GM23338 (cell line): Measurements from ENCODE around the gene MCC. TPM values are rescaled to one million over a fixed set of nuclear protein-coding genes. Genes with fewer than 3 reads are reported as not detected.

Experiments used
- ATAC-seq: fragments of 200-7000 bp; cut with Tn5 transposase; 3 replicates; pipeline ENCODE4 v1.9.1; 2020
- DNase-seq: peaks from one replicate; pipeline ENCODE4 v3.0.0-alpha.2; 2015; ENCODE audit warnings: low spot score
- H2AFZ ChIP-seq: fragments of 200-600 bp; sonication (generic); 2 replicates; pipeline ENCODE4 v1.8.0; 2016; ENCODE audit warnings: antibody characterized with exemption, mild to moderate bottlenecking, moderate library complexity
- H3F3A ChIP-seq: fragments of 200-600 bp; sonication (generic); replicated peaks from 2 replicates; pipeline ENCODE4 v1.8.0; 2017; ENCODE audit warnings: antibody characterized with exemption, mixed run types, low read depth
- H3K27ac ChIP-seq: fragments of 200-600 bp; sonication (generic); 2 replicates; pipeline ENCODE4 v1.6.1; 2016; ENCODE audit warnings: low read depth
- H3K27me3 ChIP-seq: fragments of 200-600 bp; sonication (generic); 2 replicates; pipeline ENCODE4 v1.8.0; 2016; ENCODE audit warnings: mild to moderate bottlenecking, mixed run types, moderate library complexity; ENCODE audit not compliant: insufficient read depth
- H3K36me3 ChIP-seq: fragments of 200-600 bp; sonication (generic); 2 replicates; pipeline ENCODE4 v1.8.0; 2016; ENCODE audit warnings: mild to moderate bottlenecking; ENCODE audit not compliant: insufficient read depth
- H3K4me1 ChIP-seq: fragments of 200-600 bp; sonication (generic); 2 replicates; pipeline ENCODE4 v1.8.0; 2016; ENCODE audit warnings: mild to moderate bottlenecking, moderate library complexity; ENCODE audit not compliant: insufficient read depth
- H3K4me2 ChIP-seq: fragments of 200-600 bp; sonication (generic); 2 replicates; pipeline ENCODE4 v1.7.1; 2017; ENCODE audit warnings: mixed run types
- H3K4me3 ChIP-seq: fragments of 200-600 bp; sonication (generic); 2 replicates; pipeline ENCODE4 v1.6.1; 2016; ENCODE audit warnings: mixed run types
- H3K79me2 ChIP-seq: fragments of 200-600 bp; sonication (generic); replicated peaks from 2 replicates; pipeline ENCODE4 v1.8.0; 2017; ENCODE audit warnings: mild to moderate bottlenecking; ENCODE audit not compliant: insufficient read depth
- H3K9me2 ChIP-seq: fragments of 200-600 bp; sonication (generic); 2 replicates; pipeline ENCODE4 v1.8.0; 2017; ENCODE audit not compliant: insufficient read depth
- H4K20me1 ChIP-seq: fragments of 200-600 bp; sonication (generic); replicated peaks from 2 replicates; pipeline ENCODE4 v1.8.0; 2017; ENCODE audit warnings: mild to moderate bottlenecking; ENCODE audit not compliant: insufficient read depth
- H3K27ac Mint-ChIP-seq: 2 replicates; pipeline ENCODE4 v1.8.0; 2020; ENCODE audit warnings: inconsistent platforms, mild to moderate bottlenecking, moderate library complexity, mixed read lengths
- H3K27me3 Mint-ChIP-seq: 3 replicates; pipeline ENCODE4 v1.8.0; 2022; ENCODE audit warnings: low read depth, mild to moderate bottlenecking, moderate library complexity, mixed read lengths, inconsistent platforms; ENCODE audit not compliant: insufficient read depth, poor library complexity
- H3K36me3 Mint-ChIP-seq: 3 replicates; pipeline ENCODE4 v1.8.0; 2021; ENCODE audit warnings: low read depth, mild to moderate bottlenecking, inconsistent platforms, moderate library complexity, mixed read lengths
- H3K4me1 Mint-ChIP-seq: 3 replicates; pipeline ENCODE4 v1.8.0; 2020; ENCODE audit warnings: mild to moderate bottlenecking, inconsistent platforms, mixed read lengths
- H3K4me3 Mint-ChIP-seq: 3 replicates; pipeline ENCODE4 v1.8.0; 2021; ENCODE audit warnings: moderate library complexity, mild to moderate bottlenecking, inconsistent platforms, mixed read lengths
- H3K9me3 Mint-ChIP-seq: 3 replicates; pipeline ENCODE4 v1.8.0; 2020; ENCODE audit warnings: moderate library complexity, mild to moderate bottlenecking, inconsistent platforms, mixed read lengths
- CREB1 ChIP-seq: fragments of 250-450 bp; sonication (Bioruptor Pico); IDR thresholded peaks from 2 replicates; pipeline ENCODE4 v1.5.0; 2020; ENCODE audit warnings: low read depth, mild to moderate bottlenecking, moderate library complexity
- CTCF ChIP-seq, 2 experiments: fragments of 200-600 bp in 1 of 2; sonication (generic) in 1 of 2; conservative IDR thresholded peaks; 2 replicates each; pipeline versions ENCODE4 v1.5.1 to v1.6.1; 2016 to 2017; ENCODE audit warnings: antibody characterized with exemption in 2 of 2, low read depth in 2 of 2, mild to moderate bottlenecking in 2 of 2, moderate library complexity in 1 of 2
- EZH2 ChIP-seq: fragments of 200-600 bp; sonication (generic); IDR thresholded peaks from one replicate; pipeline ENCODE4 v1.8.0; 2017; ENCODE audit warnings: antibody characterized with exemption, mild to moderate bottlenecking, low read depth; ENCODE audit not compliant: unreplicated experiment
- JUNB ChIP-seq: IDR thresholded peaks from one replicate; pipeline ENCODE4 v1.6.1; 2016; ENCODE audit warnings: antibody characterized with exemption; ENCODE audit not compliant: unreplicated experiment
- NANOG ChIP-seq: IDR thresholded peaks from 2 replicates; pipeline ENCODE4 v1.6.1; 2016; ENCODE audit warnings: antibody characterized with exemption, borderline replicate concordance
- STAT1 ChIP-seq: IDR thresholded peaks from one replicate; pipeline ENCODE4 v1.6.1; 2016; ENCODE audit warnings: antibody characterized with exemption; ENCODE audit not compliant: unreplicated experiment
- ZNF114 ChIP-seq: fragments of 250-450 bp; sonication (Bioruptor Pico); IDR thresholded peaks from 2 replicates; pipeline ENCODE4 v1.5.0; 2020; ENCODE audit warnings: mild to moderate bottlenecking, moderate library complexity
- ZNF331 ChIP-seq: fragments of 250-450 bp; sonication (Bioruptor Pico); IDR thresholded peaks from 2 replicates; pipeline ENCODE4 v1.5.0; 2020; ENCODE audit warnings: low read depth, mild to moderate bottlenecking, moderate library complexity
- polyA plus RNA-seq: library from polyadenylated mRNA; unstranded; fragments of >200 nt; fragmentation: Nextera tagmentation; extraction: Ambion mirVana; gene quantifications from 2 replicates; pipeline ENCODE4 v1.2.1, GENCODE V29; 2016
- total RNA-seq: library from RNA; depleted of rRNA; stranded (reverse); fragments of >200 nt; shearing (Covaris generic); gene quantifications from 2 replicates; pipeline ENCODE4 v1.2.3, GENCODE V29; 2014

Gene MCC
- total and polyA plus RNA-seq, 2 experiments from 2014 or later = 3.8 to 10.1 TPM

DNA sequence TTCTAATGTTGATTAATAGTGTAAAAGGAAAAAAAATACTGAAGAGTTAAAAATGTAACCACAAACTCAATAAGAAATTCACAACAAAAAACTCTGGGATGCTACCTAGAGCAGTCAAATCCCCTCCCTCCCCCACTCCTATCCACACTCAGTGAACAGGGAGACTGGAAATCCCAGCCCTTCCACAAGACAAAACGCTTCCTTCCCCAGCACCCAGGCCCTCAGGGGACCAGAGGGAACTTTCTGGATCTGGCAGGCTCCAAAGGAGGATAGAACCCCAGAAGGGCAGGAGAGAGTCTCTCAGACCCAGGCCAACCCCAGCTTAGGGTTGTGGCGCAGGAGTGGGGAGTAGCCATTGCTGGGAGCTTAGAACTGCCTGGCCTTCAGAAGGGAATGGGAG lies 456.7 kb downstream of the MCC start:
- H3K4me2 ChIP-seq = 0 out of 2 replicates have a peak overlapping the region, but pooled peaks have one; percentile 42
- H3K36me3 ChIP-seq = no peaks in the 10 kb centered on the region
- H3K27ac ChIP-seq = peak overlapping the region; percentile 89; the same call in 1 of the 2 replicates
- H3K79me2 ChIP-seq = no peaks in the 10 kb centered on the region; the same call in 1 of the 2 replicates
- H2AFZ ChIP-seq = no peak overlapping the region
- TF ChIP-seq CREB1 (CRISPR knock-in tag) (no peak), NANOG (no peak), ZNF331 (CRISPR knock-in tag) (no peak), ZNF114 (CRISPR knock-in tag) (no peak), JUNB (no peak), STAT1 (no peak), CTCF (conservative IDR thresholded peaks at IDR 0.05; ENCODE audit: low read depth in 2 of 2) (no peak)
- DNase-seq = peak; percentile 52
- H3K27me3 ChIP-seq = no peaks in the 10 kb centered on the region
- H3K4me1 ChIP-seq = peaks cover 26% of the 10 kb centered on the region
- H4K20me1 ChIP-seq = no peaks in the 10 kb centered on the region; the same call in 1 of the 2 replicates
- Mint-ChIP-seq H3K27me3 (peaks cover 12% of the 10 kb centered on the region), H3K4me1 (peaks cover 54% of the 10 kb centered on the region), H3K9me3 (no peaks in the 10 kb centered on the region), H3K36me3 (peaks cover 31% of the 10 kb centered on the region), H3K4me3 (no peak overlapping the region), H3K27ac (peak overlapping the region; percentile 92)
- no peak overlapping the region for H3K4me3 ChIP-seq
- H3K9me2 ChIP-seq = peaks cover 3% of the 10 kb centered on the region; the same call in 1 of the 2 replicates
- ATAC-seq = peak; percentile 63
- H3F3A ChIP-seq = no peaks in the 10 kb centered on the region

- TF ChIP-seq EZH2 (no peak), CTCF (conservative IDR thresholded peaks at IDR 0.05; ENCODE audit: low read depth in 2 of 2) (peak in 1 of 2 experiments; percentile 16; a peak in 1 of 4 replicates)
- Mint-ChIP-seq H3K27me3 (peaks cover 12% of the 10 kb centered on the region), H3K9me3 (no peaks in the 10 kb centered on the region), H3K36me3 (peaks cover 36% of the 10 kb centered on the region), H3K4me3 (no peak overlapping the region), H3K27ac (peak overlapping the region; percentile 28), H3K4me1 (peaks cover 50% of the 10 kb centered on the region)
- no peaks in the 10 kb centered on the region for H3F3A ChIP-seq
- DNase-seq (peak; percentile 35), ATAC-seq (peak; percentile 50)
- peak overlapping the region; percentile 42; the same call in 1 of the 2 replicates for H3K4me2 ChIP-seq
- H3K27me3 ChIP-seq = no peaks in the 10 kb centered on the region
- H2AFZ ChIP-seq = no peak overlapping the region
- H3K4me1 ChIP-seq = peaks cover 25% of the 10 kb centered on the region
- H3K36me3 ChIP-seq = no peaks in the 10 kb centered on the region
- H3K79me2 ChIP-seq = no peaks in the 10 kb centered on the region; the same call in 1 of the 2 replicates
- H4K20me1 ChIP-seq = no peaks in the 10 kb centered on the region; the same call in 1 of the 2 replicates
- H3K9me2 ChIP-seq = peaks cover 3% of the 10 kb centered on the region; the same call in 1 of the 2 replicates
- H3K4me3 ChIP-seq = no peak overlapping the region
- peak overlapping the region; percentile 89; the same call in 1 of the 2 replicates for H3K27ac ChIP-seq
Observed at GRCh38 chr5:113031104-113031503, 457.1 kb downstream of the MCC start.
